ENCODE measurements around the gene ADORA3.

- no peak for TF ChIP-seq CTCF (conservative IDR thresholded peaks at IDR 0.05; ENCODE audit: low read depth, low read length)
- no peak for TF ChIP-seq EZH2 (IDR thresholded peaks at IDR 0.05; ENCODE audit: borderline replicate concordance, low read depth, low read length, poor library complexity, severe bottlenecking)
Measured at GRCh38 chr1:111474521-111474920, 28.9 kb downstream of the ADORA3 start.
